RKO (cell line): Measurements from ENCODE around the gene CPEB1.

Experiments
- DNase-seq: peaks from one replicate; pipeline ENCODE4 v3.0.0-alpha.2; 2016; ENCODE audit warnings: low spot score

Gene CPEB1

GRCh38 chr15:82647045-82647834 lies at the start of gene CPEB1:
Gene CPEB1 (minus strand): TSS chr15:82647363. CDS start chr15:82628459, 18,904 bp downstream.
- no peak for DNase-seq

GRCh38 chr15:82692171-82692570 lies 45.0 kb upstream of the CPEB1 start:
- no peak for DNase-seq

GRCh38 chr15:82689147-82689546 lies 42.0 kb upstream of the CPEB1 start:
- DNase-seq, result no peak

GRCh38 chr15:82688691-82689090 lies 41.5 kb upstream of the CPEB1 start:
- DNase-seq, result no peak

- no peak for DNase-seq
These were observed 34.2 kb upstream of the CPEB1 start for GRCh38 chr15:82681371-82681770.

GRCh38 chr15:82680200-82681102 lies 33.3 kb upstream of the CPEB1 start:
- DNase-seq, result no peak

GRCh38 chr15:82679626-82680199 lies 32.5 kb upstream of the CPEB1 start:
- DNase-seq, result no peak

DNA sequence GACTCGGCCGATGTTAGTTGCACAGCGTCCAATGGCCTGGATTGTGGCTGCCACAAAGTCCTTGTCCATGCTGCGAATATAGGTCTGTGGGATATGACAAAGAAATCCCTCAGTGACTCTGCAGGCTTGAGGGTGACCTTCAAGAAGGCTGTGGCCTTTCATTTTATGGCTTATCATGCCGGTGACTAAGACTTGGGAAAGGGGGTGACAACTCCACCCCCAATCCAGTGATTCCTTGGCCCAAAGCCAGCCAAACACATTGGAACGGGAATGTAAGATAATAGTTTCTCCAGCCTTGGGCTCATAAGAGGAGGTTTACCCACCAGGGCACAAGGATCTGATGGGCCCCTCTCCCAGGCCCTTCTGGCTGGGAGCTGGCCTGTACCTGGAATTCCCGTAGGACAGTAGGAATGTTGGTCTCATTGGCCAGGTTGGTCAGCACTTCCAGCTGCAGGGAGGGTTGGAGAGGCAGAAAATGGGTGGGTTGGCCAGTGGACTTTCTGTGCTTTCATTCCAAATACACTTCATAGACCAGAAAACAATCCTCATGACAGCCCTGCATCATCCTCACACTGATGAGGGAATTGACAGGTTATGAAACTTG lies 30.7 kb upstream of the CPEB1 start:
- DNase-seq, result no peak

DNA sequence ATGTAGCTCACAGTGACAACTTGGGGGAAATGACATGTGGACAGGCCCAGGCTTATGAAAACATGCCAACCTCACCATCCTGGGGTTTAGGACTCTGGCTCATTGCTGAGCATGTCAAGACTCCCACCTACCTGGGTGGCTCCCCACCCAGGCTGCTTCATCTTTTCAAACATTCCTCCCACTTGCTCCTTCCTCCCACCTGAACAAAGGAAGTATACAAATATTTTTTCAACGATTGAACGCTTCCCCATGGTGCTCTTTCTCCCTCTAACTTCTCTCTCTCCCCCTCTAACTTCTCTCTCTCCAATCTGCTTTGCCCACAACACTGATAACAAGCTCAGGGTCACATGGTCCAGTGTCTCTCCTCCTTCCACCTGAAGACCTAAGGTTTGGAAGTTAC lies 27.7 kb upstream of the CPEB1 start:
- no peak for DNase-seq

DNA sequence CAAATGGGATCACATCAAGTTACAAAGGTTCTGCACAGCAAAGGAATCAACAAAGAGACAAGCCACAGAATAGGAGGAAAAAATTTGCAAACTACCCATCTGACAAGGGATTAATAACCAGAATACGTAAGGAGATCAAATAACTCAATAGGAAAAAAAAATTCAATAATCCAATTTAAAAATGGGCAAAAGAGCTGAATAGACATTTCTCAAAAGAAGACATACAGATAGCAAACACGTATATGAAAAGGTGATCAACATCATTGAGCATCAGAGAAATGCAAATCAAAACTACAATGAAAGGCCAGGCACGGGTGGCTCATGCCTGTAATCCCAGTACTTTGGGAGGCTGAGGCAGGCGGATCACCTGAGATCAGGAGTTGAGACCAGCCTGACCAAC lies 23.5 kb upstream of the CPEB1 start:
- DNase-seq, result no peak

DNA sequence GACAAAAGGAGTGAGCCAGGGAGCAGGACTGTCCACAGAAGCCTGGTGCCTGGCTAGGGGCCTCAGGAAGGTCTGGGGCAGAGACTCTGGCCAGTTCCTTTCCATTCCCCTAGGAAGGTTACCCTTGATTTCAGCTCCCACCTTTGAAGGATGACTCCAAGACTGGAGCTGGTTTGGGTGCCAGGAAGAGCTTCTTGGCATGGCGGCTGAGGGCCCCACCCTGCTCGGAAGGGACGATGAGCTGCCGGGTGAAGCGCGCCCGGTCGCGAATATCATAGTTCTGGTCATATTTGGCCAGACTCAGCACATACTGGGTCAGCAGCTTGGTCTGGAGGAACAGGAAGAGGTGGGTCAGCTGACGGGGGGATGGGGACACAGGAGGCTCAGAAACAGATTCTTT lies 19.4 kb upstream of the CPEB1 start:
- DNase-seq, result no peak

- DNase-seq, result no peak
These were observed 16.9 kb upstream of the CPEB1 start for GRCh38 chr15:82664021-82664420.

GRCh38 chr15:82663186-82663600 lies 16.0 kb upstream of the CPEB1 start:
- DNase-seq, result peak; percentile 61

- no peak for DNase-seq
These were observed 15.5 kb upstream of the CPEB1 start for GRCh38 chr15:82662641-82663040.

- DNase-seq, result no peak
These were observed 13.2 kb upstream of the CPEB1 start for GRCh38 chr15:82660378-82660777.

GRCh38 chr15:82656641-82657266 lies 9.6 kb upstream of the CPEB1 start:
- no peak for DNase-seq

DNA sequence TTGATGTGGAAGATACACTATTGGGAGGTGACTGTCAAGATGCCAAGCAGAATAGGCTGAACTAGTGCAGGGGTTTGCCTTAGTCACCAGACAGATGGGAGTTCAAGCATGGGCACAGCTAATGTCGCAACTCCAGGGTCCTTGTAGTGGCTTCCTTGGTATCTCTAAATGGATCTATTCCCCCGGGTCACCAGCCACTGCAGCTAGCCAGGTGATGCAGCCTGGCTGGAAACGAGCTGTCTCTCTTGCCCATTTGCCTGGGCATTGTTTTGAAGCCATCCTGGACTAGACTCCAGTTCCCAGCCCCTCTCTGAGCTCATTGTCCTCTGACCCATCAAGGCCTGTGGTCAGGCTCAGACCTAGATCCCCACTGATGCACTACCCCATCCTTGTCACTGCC lies 8.4 kb upstream of the CPEB1 start:
- DNase-seq, result no peak

GRCh38 chr15:82653483-82654168 lies 6.5 kb upstream of the CPEB1 start:
- DNase-seq, result peak; percentile 3

GRCh38 chr15:82651708-82652107 lies 4.5 kb upstream of the CPEB1 start:
- DNase-seq, result no peak

DNA sequence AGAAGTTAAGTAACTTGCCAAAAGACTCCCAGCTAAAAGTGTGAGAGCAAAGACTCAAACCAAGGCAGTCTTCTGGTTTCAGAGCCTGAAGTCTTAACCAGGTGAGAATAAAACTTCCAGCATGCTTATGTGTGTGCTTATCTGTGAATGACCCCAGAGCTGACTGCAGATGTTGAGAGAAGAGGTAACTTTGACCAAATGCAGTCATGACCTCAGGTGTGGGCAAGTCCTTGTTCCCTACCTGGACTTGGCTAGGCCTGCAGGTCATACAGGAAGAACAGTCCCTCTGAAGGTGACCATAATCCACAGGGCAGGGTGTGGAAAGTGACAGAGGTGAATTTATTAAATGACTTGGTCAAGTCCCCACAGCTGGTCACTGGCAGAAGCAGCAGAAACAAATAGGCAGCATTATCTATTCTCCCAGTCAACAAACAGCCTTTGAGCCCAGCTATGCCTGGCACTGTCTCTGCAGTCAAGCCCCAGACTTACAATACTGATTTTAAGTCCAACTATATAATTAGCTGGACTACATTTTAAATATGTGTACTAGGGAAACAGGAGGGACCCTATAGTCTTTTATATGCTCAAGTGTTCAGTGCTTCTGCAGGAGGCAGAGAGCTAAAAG lies 3.0 kb upstream of the CPEB1 start:
- no peak for DNase-seq
